C4-2B (cell line): Measurements from ENCODE around the gene CELSR1.
"Not testable (repeated sequence)": the region's sequence is repeated elsewhere in the genome, so short reads cannot be mapped to it uniquely, and the experiment has no call there.

Source experiments
- H3K27ac ChIP-seq: fragments of 450-650 bp; 2 replicates; pipeline ENCODE4 v1.5.1; 2017
- ZFX ChIP-seq: fragments of 450-650 bp; IDR thresholded peaks from 2 replicates; pipeline ENCODE4 v1.6.1; 2017
- TF ChIP-seq, protein P1 (sequence below): fragments of 450-650 bp; conservative IDR thresholded peaks from 2 replicates; pipeline ENCODE4 v1.5.1; 2017; ENCODE audit warnings: mild to moderate bottlenecking

Gene CELSR1

DNA sequence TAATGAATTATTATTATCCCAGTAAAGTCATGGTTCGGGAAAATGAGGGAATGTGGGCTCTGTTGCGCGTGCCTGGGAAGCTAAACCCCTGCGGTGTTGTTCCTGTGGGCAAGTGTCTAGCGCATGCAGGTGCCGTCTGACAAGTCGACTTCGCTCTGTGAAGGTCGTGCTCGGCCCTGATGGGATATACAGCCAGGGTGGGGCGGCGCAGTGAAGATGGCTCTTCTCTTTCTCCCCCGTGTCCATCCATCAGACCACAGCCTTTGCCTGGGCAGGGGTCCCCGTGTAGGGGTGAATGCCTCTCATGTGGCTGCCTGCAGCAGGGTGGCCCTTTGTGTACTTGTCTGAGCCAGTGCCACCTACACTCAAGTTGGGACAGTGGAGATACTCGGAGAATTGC, 214.7 kb downstream of the CELSR1 start:
- no peak overlapping the region for H3K27ac ChIP-seq
- no peak for TF ChIP-seq ZFX
- TF ChIP-seq, protein P1, sequence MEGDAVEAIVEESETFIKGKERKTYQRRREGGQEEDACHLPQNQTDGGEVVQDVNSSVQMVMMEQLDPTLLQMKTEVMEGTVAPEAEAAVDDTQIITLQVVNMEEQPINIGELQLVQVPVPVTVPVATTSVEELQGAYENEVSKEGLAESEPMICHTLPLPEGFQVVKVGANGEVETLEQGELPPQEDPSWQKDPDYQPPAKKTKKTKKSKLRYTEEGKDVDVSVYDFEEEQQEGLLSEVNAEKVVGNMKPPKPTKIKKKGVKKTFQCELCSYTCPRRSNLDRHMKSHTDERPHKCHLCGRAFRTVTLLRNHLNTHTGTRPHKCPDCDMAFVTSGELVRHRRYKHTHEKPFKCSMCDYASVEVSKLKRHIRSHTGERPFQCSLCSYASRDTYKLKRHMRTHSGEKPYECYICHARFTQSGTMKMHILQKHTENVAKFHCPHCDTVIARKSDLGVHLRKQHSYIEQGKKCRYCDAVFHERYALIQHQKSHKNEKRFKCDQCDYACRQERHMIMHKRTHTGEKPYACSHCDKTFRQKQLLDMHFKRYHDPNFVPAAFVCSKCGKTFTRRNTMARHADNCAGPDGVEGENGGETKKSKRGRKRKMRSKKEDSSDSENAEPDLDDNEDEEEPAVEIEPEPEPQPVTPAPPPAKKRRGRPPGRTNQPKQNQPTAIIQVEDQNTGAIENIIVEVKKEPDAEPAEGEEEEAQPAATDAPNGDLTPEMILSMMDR: no peak

DNA sequence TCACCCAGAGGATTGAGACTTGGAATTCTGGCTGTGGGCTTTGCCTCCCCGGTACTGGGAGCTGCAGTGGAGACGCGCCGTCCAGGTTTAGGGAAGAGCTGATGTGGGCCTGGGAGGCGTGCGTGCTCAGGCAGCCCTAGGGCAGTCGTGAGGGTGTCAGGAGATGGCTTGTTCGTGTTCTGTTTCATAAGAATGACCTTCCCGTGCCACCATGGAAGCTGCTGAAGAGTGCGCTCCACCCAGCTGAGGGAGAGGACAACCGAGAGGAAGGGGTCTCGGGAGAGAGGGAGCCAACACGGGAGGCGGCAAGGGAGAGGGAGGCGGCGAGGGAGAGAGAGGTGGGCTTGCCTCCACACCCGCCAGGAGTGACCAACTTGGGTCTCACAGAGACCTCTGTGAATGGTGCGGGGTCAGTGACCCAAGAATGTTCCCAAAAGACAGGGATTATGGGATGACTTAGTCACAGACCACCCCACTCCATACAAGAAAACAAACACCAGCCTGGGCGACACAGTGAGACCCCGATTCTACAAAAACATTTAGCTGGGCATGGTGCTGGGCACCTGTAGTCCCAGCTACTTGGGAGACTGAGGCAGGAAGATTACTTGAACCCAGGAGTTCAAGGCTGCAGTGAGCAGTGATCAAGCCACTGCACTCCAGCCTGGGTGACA, 216.6 kb downstream of the CELSR1 start:
- H3K27ac ChIP-seq: no peak overlapping the region
- TF ChIP-seq, protein P1: no peak
- TF ChIP-seq ZFX: no peak

DNA sequence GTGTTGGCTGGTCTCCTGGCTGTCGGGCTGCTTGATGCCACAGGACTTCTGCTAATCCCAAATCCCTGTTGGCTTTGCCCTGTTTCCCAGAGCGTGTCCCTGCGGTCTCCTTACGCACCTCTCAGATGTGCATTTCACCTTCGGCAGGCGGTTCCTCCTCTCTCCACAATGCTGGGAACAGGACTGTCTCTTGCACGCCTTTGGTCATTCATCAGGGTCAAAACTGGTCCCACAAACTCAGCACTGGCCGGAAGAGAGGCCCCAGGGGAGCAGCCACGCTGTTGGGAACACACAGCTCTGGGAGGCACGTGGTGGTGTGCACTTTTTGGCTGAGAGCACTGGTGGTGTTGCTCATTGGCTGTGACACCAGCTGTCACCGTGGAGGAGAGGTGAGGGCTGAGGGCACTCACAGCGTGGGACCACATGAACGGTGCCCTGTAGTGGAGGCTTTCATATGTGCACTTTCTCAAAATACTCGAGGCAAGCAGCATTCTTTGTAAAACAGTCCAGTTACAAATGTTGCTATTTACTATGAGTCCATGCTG, 217.2 kb downstream of the CELSR1 start:
- H3K27ac ChIP-seq: no peak overlapping the region
- TF ChIP-seq ZFX: no peak
- TF ChIP-seq, protein P1: no peak

DNA sequence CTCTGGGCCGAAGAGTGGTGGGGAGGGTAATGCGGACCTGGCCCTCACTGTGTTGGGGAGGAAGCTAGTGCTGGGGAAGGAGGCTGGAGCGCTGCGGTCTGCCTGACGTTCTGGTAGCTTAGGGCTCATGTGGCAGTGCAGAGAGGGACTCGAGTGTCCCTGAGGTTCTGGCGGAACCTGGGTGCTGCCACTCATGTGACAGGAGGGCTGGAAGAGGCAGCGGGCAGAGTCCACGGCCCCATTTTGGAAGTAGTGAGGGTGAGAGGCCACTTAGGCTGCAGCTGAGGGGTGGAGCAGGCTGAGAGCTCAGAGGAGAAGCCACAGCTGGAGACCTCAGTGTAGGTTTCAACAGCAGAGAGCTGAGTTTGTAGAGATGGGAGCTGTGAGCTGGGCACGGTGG, 218.1 kb downstream of the CELSR1 start:
- no peak overlapping the region for H3K27ac ChIP-seq
- TF ChIP-seq ZFX: no peak
- TF ChIP-seq, protein P1: no peak

DNA sequence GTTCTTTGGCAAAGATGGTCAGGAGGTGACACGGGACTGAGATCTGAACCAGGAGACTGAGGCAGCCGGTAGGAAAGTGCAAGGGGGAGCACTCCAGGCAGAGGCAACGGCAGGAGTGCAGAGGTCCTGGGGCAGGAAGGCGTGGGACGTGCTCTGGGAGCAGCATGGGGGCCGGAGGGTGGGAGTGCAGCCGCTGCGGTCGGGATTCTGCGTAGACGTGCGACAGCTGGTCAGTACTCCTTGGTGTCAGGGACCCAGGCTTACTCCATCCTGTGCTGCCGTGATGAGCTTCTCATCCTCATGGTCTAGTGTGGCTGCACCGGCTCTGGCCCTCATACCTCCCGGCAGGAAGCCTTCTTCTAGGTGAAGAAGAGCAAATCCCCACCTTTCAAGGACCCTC, 218.8 kb downstream of the CELSR1 start:
- TF ChIP-seq, protein P1: no peak
- no peak for TF ChIP-seq ZFX
- H3K27ac ChIP-seq: no peak overlapping the region

DNA sequence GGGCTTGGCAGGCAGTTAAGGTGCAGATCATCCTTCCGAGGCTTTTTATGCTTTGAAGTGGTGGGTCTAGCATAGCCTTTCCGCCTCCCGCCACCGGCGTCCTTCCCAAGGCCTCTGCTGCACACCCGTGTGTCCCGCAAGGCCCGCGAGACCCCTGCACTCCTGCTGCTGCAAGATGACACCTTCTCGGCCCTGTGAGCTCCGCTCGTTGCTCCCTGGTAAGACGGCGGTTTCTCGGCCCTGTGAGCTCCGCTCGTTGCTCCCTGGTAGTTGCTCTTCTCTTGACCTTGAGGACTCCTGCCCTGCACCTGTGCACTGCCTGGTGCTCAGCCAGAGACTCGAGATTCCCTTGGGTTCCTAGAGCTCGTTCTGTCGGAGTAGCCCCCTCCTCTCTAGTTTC, 219.8 kb downstream of the CELSR1 start:
- no peak for TF ChIP-seq ZFX
- TF ChIP-seq, protein P1: no peak

DNA sequence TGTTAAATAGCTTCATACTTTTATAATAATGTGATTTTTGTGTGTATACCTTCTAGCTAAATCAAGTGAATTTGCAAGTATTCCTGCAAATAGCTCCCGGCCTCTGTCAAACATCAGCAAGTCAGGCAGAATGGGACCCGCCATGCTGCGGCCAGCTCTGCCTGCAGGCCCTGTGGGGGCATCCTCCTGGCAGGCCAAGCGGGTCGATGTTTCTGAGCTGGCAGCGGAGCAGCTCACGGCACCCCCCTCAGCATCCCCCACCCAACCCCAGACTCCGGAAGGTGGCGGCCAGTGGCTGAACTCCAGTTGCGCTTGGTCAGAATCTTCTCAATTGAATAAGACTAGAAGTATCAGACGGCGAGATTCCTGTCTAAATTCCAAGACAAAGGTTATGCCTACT, 221.4 kb downstream of the CELSR1 start:
- TF ChIP-seq ZFX: no peak
- TF ChIP-seq, protein P1: no peak
- no peak overlapping the region for H3K27ac ChIP-seq

More for the DNA sequence above, 219.8 kb downstream of the CELSR1 start:
- H3K27ac ChIP-seq: no peak overlapping the region

DNA sequence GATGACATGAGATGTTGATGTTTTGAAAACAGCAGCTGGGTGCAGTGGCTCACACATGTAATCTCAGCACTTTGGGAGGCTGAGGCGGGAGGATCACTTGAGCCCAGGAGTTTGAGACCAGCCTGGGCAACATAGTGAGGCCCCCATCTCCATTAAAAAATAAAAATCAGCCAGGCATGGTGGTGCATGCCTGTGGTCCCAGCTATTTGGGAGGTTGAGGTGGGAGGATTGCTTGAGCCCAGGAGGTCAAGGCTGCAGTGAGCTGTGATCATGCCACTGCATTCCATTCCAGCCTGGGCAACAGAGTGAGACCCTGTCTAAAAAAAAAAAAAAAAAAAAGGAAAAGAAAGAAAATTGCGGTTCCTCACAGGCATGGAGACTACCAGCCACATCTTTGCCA, 224.6 kb downstream of the CELSR1 start:
- not testable (repeated sequence) for H3K27ac ChIP-seq
